GM06990 (cell line): ENCODE data around the gene ANAPC2.
A peak's percentile ranks its signal among the peaks of the same experiment; 100 is the strongest.

Experiments used
- DNase-seq: peaks from one replicate; pipeline ENCODE4 v3.0.0-alpha.2; 2011; ENCODE audit not compliant: insufficient read length; ENCODE audit errors: extremely low read depth
- H3K27me3 ChIP-seq: replicated peaks from 2 replicates; pipeline ENCODE4 v1.6.0; 2011; ENCODE audit warnings: low read length; ENCODE audit not compliant: control insufficient read depth, insufficient read depth
- H3K36me3 ChIP-seq: 2 replicates; pipeline ENCODE4 v1.5.1; 2011; ENCODE audit warnings: low read length; ENCODE audit not compliant: control insufficient read depth, insufficient read depth
- H3K4me3 ChIP-seq: replicated peaks from 2 replicates; pipeline ENCODE4 v1.5.1; 2011; ENCODE audit warnings: low read depth, mild to moderate bottlenecking, control low read depth, low read length
- CTCF ChIP-seq: IDR thresholded peaks from 2 replicates; pipeline ENCODE4 v1.5.1; 2011; ENCODE audit warnings: low read length, control low read depth, mild to moderate bottlenecking, inconsistent platforms; ENCODE audit not compliant: insufficient read depth, poor library complexity, severe bottlenecking

Gene ANAPC2

GRCh38 chr9:137157618-137158415 lies 30.5 kb downstream of the ANAPC2 start:
- no peaks in the 10 kb centered on the region for H3K27me3 ChIP-seq
- no peak for TF ChIP-seq CTCF
- H3K36me3 ChIP-seq, result no peaks in the 10 kb centered on the region
- no peak for DNase-seq
- H3K4me3 ChIP-seq, result no peak overlapping the region

- peak overlapping the region; percentile 43 for H3K4me3 ChIP-seq
- peak; percentile 82 for DNase-seq
- no peaks in the 10 kb centered on the region for H3K36me3 ChIP-seq
- no peaks in the 10 kb centered on the region for H3K27me3 ChIP-seq
- TF ChIP-seq CTCF, result no peak
Measured at GRCh38 chr9:137156567-137157375, 31.6 kb downstream of the ANAPC2 start.

- H3K36me3 ChIP-seq, result no peaks in the 10 kb centered on the region
- no peaks in the 10 kb centered on the region for H3K27me3 ChIP-seq
- no peak for DNase-seq
- no peak for TF ChIP-seq CTCF
- H3K4me3 ChIP-seq, result no peak overlapping the region
Measured at GRCh38 chr9:137152844-137153405, 35.4 kb downstream of the ANAPC2 start.

GRCh38 chr9:137150617-137151457 lies 37.5 kb downstream of the ANAPC2 start:
- peak; percentile 81 for DNase-seq
- no peak overlapping the region for H3K4me3 ChIP-seq
- H3K36me3 ChIP-seq, result no peaks in the 10 kb centered on the region
- no peak for TF ChIP-seq CTCF
- no peaks in the 10 kb centered on the region for H3K27me3 ChIP-seq

- TF ChIP-seq CTCF, result no peak
- peak overlapping the region; percentile 12 for H3K4me3 ChIP-seq
- DNase-seq, result peak; percentile 69
Measured at GRCh38 chr9:137149942-137150616, 38.3 kb downstream of the ANAPC2 start.

More at GRCh38 chr9:137149942-137150616, 38.3 kb downstream of the ANAPC2 start:
- Histone ChIP-seq H3K27me3 (no peaks in the 10 kb centered on the region), H3K36me3 (no peaks in the 10 kb centered on the region)
